ENCODE results near the gene DUSP22.
"Not testable (repeated sequence)": the region's sequence is repeated elsewhere in the genome, so short reads cannot be mapped to it uniquely, and the experiment has no call there.

Gene DUSP22, protein sequence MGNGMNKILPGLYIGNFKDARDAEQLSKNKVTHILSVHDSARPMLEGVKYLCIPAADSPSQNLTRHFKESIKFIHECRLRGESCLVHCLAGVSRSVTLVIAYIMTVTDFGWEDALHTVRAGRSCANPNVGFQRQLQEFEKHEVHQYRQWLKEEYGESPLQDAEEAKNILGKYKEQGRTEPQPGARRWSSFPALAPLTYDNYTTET

DNA sequence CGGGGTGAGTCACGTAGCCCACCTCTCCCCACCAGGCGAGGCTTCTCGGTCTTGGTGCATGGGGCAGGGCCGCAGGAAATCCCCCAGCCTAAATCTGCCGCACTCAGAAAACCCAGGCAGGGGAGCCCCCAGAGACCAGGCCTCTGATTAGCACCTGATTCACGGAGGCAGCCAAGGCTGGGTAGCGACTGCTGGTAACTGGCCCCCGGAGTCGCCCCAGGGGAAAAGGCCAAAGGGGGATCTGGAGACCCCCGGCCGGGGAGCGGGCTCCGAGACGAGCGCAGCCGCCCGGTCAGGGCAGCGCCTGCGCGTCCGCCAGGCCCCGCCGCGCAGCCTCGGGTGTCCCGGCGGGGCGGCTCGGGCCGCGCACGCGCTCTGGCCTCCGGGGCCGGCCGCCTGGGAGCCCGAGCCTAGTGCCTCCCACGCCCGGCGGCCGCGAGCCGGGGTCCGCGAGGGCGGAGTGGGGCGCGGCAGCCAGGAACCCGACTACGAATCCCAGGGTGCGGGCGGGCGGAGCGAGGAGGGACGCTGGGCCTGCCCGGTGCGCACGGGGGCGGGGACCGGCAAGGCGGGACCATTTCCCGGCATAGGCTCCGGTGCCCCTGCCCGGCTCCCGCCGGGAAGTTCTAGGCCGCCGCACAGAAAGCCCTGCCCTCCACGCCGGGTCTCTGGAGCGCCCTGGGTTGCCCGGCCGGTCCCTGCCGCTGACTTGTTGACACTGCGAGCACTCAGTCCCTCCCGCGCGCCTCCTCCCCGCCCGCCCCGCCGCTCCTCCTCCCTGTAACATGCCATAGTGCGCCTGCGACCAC is at the start of gene DUSP22:
Gene DUSP22, plus strand, starts transcription at position 791 of the 809 bp plus-strand sequence. CDS start 53 bp downstream, outside the sequence.
- peak; percentile 62 to 67 for DNase-seq (ENCODE audit: low read depth in 2 of 2)

DNA sequence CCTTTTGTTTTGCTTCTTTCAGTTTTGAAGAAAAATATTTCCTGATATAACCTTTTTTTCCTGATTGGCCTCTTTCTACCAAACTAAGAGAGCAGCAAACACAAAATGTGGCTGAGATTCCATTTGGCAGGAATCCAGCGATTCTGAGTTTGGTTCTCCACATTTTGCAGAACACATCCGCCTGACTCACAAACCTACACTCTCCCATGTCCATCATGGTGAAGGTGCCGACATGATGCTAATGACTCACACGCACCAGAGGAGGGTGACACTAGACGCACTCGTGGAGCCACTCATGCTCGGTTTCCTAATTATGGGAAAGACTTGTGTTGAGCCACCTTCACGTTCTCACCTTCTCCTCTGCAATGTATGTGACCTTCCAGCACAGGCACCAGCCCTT is 45.9 kb upstream of the DUSP22 start:
- no peak for DNase-seq (ENCODE audit: low read depth in 2 of 2)

DNA sequence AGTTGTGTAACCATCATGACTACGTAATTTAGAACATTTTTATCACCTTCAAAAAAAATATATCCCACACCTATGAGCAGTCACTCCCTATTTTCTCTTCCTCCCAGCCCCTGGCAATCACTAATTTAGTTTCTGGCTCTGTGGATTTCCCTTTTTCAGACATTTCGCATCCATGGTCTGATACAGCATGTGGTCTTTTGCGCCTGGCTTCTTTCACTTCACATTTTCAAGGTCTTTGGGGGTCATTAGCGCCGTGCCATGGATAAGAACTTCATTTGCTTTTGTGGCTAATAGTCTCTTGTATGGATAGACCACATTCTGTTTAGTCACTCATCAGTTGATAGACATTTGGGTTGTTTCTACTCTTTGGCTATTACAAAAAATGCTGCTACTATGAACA is 44.9 kb upstream of the DUSP22 start:
- DNase-seq (ENCODE audit: low read depth in 2 of 2) = no peak

DNA sequence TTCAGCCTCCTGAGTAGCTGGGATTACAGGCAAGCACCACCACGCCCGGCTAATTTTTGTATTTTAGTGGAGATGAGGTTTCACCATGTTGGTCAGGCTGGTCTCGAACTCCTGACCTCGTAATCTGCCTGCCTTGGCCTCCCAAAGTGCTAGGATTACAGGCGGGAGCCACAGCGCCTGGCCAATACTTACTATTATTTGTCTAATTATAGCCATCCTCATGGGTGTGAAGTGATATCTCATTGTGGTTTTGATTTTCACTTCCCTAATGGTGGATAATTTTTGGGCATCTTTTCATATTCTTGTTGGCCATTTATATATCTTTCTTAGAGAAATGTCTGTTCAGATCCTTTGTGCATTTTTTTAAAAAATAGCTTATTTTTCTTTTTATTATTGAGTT is 44.2 kb upstream of the DUSP22 start:
- not testable (repeated sequence) for DNase-seq (ENCODE audit: low read depth in 2 of 2)

DNA sequence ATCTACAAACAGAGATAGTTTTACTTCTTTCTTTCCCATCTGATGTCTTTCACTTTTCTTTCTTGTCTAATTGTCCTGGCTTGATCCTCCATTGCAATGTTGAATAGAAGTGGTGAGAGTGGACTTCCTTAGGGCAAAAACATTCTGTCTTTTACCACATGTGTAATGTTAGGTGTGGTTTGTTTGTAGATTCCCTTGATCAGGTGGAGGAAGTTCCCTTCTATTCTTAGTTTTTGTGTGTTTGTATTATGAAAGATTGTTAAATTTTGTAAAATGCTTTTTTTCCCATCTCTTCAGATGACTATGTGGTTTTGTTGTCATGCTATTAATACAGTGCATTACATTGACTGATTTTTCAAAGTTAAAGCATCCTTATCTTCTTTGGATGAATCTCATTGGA is 41.6 kb upstream of the DUSP22 start:
- DNase-seq (ENCODE audit: low read depth in 2 of 2) = no peak

DNA sequence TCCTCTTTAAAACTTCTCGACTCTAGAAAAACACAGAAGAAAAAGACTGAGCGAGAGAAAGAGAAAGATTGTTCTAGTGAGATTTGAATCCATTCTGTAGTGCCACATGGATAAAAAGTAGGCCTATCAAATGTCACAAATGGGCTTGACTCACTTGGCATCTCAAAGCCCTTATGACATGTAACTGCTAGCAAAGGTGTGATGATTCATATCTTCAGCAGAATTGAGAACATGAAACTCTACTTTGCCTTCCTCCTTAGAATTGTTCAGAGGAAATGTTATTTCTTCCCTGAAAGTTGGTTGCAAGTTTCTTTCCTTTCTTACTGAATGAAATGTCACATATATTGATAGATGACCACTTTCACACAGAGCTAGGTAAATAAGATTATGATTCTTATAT is 40.4 kb upstream of the DUSP22 start:
- DNase-seq (ENCODE audit: low read depth in 2 of 2) = no peak

DNA sequence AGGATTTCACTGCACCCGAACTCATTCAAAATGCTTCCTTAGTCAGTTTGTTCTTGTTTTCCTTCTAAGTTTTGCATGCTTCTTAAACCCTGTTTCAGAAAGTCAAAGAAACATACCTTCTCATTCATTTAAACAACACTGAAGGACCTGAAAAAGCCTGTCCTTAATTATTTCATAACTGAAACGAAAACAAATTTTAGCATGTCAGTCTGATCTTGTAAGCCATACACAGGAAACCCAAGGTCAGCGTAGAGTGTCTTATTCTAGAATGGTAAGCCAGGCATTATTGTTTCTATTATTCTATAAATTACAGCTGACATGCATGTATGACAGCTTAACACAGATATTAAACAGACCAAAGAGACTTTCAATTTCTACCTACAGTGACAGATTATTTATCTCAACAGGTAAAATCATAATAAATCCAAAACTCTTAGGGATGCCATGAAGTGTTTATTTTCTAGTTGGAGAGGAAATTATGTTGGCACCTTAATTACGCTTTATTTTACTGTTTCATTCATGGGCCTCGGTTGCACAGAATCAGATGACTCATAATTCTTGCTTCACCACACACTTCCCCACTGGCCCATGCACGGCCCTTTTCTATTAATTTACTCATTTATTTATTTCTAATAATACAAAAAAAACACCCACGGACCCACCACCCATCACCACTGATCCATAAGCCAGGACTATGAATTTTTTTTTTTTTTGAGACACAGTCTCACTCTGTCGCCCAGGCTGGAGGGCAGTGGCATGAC is 39.3 kb upstream of the DUSP22 start:
- no peak for DNase-seq (ENCODE audit: low read depth in 2 of 2)

DNA sequence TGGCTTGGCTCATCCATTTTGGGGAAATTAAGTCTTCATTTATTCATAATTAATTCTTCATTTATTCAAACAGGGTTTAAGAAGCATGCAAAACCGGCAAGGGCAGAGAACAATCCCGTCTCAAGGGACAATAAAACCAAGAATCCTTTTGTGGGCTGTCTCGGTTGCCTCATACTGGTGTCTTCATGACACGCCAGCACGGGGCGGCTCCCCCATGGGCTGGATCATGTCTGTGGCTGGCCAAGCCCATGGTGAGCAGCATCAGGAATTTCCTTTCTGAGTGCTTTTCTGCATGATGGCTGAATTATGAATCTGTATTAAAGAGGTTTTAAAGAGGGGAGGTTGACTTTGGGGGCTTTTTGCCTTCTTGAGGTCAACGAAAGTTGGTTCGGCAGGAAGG is 38.3 kb upstream of the DUSP22 start:
- DNase-seq (ENCODE audit: low read depth in 2 of 2) = no peak

DNA sequence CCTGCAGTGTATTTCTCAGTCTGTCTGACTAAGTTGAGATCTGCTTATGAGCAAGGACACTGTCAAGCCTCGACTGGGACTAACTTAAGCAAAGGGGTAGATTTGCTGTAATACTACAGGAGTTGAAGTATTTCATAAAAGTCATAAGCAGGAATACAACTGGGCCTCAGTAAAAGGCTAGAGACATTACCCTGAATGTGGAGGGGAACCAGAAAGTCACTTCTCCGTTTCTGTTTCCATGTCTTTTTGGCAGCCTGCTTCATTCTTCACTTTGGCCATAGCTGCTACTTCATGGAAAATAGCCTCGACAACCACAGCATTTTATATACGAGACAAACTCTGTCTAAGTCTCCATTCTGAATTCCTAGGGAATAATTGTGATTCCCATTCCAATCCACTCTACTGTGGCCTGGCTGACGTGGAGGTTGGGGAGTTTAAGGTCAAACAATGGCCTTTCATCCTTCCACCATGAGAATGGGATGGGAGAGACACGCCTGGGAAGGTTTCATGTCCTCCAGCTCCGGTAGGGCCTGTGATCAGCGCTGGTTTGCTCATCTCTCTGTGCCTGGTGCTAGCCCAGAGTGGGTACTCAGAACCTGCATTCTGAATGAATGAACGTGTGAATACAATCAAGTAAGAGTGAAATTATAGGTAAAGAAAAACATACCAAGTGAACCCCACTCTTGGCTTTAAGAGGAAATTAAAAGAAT is 37.1 kb upstream of the DUSP22 start:
- DNase-seq (ENCODE audit: low read depth in 2 of 2) = no peak

DNA sequence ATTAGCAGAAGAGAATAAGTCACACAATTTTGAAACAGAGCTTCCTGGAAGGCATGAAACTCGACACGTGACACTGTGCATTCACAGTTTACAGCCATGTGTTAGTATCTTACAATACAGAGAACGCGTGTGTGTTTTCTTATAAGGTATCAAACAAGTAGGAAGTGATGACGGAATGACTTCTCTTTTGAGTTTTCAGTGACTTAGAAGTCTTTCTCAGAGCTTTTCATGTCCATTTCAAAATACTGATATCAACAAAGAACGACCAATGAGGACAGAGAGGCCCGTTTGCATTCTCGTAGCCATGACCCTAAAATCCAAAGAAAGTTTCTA is 36.6 kb upstream of the DUSP22 start:
- no peak for DNase-seq (ENCODE audit: low read depth in 2 of 2)

DNA sequence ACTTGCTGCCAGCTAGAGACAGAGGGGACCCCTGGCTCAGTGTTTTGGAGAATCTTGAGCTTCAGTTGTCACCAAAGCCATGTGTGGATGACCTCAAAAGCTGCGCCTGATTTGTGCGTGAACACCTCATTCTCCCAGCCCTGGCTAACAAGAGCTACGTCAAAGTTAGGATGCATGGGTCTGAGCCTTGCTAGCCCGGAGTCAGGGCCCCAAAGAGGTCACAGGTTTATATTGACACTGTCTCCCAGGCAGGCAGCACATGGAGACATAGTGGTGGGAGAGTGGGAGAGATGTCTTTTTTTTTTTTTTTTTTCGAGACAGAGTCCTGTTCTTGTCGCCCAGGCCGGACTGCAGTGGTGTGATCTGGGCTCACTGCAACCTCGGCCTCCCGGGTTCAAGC is 36.1 kb upstream of the DUSP22 start:
- DNase-seq (ENCODE audit: low read depth in 2 of 2) = no peak

DNA sequence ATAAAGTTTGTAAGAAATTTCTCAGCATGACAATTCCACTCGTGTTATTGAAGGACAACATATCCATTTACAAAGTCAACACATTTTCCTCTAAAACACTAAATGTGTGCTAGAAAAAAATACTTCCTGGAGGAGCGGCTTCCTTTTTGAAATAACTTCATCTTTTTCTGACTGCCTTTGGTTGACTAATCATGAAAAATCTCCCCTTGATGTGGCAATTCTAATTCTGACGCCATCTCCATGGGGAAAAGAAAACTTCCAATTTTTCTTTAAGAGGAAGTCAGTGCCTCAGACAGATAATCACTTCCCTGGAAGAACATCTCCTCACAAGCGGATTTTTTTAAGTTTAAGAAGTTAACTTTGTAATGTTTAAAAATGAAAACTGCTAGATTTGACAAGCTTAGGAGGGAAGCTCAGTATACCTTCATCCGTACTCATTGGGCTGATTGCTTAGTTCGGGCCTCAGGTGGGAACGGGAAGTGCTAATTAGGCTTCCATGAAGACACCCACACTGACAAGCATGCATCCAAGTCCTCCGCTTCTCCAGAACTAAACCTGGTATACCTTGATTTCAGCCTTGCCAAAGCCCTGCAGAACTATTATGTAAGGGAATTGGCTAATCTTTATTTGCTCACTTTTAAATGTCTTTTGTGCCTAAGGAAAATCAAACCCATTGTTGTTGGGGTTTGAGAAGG is 35.1 kb upstream of the DUSP22 start:
- DNase-seq (ENCODE audit: low read depth in 2 of 2) = peak in 1 of 2 experiments; percentile 10

DNA sequence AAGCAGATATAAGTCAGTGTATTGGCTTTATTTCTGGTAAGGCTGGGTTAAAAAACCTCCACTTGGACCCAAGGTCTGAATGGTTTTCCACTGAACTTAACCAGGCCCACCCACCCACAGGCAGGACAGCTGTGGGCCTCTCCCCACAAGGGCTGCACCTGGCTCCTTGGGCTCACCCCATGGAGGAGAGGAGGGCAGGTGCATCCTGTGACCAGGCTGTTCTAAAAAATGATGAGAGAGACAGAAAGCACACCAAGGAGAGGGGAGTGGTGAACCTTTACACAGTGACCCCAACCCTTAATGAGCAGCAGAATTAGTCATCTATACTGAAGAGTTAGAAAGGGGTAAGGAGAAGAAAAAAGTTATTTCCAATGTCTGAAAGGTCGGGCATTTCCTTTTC is 34.5 kb upstream of the DUSP22 start:
- DNase-seq (ENCODE audit: low read depth in 2 of 2) = no peak

DNA sequence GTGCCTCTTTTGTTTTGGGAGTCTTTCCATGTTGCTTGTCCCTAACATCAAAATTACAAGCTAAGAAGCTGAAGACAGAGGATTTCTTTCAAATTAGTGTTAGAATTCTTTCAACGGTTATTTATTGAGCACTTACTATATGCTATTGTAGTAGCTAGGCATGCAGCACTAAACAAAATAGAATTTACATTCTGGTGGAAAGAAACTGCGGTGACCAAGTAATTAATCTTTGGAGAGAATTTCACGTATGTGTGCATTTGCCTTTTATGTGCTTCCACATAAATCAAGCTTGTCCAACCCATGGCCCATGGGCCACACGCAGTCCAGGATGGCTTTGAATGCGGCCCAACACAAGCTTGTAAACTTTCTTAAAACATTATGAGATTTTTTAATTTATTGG is 33.0 kb upstream of the DUSP22 start:
- no peak for DNase-seq (ENCODE audit: low read depth in 2 of 2)

DNA sequence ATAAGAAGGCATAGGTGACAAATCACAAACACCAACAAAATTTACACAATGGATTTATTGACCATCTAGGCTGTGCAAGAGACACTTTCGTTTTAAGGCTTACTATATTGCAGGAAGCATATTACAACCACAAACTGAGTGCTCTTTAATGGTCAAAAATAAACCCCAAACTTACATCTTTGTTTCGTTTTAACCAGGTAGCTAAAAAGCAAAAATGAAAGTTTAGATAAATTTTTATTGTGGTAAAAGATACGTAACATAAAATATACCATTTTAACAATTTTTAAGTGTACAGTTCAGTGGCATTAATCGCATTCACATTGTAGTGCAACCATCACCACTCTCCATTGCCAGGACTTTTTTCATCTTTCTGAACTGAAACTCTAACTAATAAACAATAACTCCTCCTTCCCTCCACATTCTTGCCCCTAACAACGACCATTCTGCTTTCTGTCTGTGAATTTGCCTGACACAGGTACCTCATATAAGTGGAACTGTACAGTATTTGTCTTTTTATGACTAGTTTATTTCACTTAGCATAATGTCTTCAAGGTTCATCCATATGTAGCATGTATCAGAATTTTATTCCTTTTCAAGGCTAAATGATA is 32.3 kb upstream of the DUSP22 start:
- DNase-seq (ENCODE audit: low read depth in 2 of 2) = no peak

DNA sequence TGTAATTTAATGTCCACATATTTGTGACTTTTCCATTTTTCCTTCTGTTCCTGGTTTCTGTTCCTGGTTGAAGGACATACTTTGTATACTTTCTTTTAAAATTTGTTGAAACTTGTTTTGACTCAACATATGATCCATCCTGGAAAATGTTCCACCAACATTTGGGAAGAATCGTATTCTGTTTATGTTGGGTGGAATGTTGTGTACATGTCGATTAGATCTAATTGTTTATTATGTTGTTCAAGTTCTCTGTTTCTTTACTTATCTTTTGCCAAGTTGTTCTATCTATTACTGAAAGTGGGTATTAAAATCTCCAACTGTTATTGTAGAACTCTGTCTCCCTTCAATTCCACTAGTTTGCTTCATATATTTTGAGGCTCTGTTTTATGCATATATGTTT is 27.7 kb upstream of the DUSP22 start:
- no peak for DNase-seq (ENCODE audit: low read depth in 2 of 2)

DNA sequence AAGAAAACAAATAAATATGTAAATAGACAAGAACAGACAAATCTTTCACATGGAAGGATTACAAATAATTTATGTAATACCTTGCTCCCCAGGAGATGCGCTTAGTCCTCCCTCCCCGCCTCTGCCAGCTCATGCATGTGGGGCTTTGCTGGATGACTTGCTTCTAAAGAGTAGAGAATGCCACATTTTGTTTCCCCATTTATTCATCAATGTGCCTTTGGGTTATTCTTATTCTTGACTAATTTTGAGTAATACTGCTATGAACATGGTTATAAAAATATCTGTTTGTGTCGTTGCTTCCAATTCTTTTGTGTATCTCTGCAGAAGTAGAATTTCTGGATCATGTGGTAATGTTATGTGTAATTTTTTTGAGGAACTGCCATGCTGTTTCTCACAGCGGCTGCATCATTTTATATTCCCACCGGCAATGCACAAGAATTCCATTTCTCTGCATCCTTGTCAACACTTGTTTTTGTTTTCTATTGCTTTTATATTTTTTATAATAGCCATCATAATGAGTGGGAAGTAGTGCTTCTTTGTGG is 23.8 kb upstream of the DUSP22 start:
- DNase-seq (ENCODE audit: low read depth in 2 of 2) = no peak

DNA sequence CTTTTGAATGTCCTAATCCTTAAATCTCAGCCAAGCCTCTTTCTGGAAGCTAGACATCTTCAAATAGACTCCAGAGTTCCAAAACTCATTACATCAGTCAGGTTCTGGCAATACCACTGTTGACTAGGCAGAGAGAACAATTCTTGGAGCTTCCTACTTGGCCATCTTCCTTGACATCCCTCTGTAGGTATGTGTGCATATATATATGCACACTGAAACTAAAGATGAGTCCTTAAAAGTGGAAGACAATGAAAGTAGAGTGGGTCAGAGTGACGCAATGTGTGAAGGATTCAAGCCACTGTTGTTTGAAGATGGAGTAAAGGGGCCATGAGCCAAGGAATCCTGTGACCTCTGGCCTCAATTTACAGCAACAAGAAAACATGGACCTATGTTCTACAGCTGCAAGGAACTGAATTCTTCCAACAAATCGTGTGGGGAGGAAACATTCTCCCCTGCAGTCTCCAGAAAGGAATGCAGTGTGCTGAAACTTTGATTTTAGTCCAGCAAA is 18.7 kb upstream of the DUSP22 start:
- no peak for DNase-seq (ENCODE audit: low read depth in 2 of 2)

DNA sequence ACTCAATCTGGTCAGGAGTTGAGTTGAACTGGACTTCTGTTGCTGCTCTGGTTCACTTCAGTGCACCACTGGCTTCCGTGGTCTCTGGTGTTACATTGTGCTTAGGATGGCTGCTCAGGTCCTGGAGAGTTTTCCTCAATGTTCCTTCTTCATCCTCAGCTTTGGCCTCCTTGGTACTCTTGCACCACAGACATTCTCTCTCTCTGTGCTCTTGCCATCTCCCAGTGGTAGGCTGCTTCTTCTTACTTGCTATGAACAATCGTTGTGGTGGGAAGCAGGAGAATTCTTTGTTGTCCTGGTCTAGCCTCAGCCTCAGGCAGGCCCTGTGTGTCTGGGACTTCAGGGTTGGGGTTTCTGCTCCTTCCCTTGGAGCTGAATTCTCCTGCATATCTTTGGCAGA is 14.5 kb upstream of the DUSP22 start:
- DNase-seq (ENCODE audit: low read depth in 2 of 2) = no peak

DNA sequence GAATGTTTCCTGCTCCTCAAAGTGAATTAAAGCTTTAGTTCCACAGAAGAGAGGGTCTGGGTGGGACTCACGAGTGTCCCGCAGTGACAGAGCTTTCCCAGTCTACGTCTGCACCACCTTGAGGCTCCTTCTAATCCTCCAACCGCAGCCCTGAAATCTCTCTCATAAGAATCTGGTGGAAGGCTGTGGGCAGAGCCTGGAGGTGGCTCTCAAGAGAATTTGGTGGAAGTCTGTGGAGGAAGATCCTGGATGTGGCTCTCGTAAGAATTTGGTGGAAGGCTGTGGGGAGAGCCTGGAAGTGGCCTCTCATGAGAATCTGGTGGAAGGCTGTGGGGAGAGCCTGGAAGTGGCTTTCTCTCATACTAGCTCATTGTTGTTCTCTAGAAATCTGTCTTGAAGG is 13.8 kb upstream of the DUSP22 start:
- DNase-seq (ENCODE audit: low read depth in 2 of 2) = no peak

Data from fibroblast of skin of left quadriceps (primary cell).